Melanocyte of skin (primary cell): ENCODE measurements around the gene C3orf52. TPM values are rescaled to one million over a fixed set of nuclear protein-coding genes. Genes with fewer than 3 reads are reported as not detected.

Source experiments
- small RNA-seq, 2 donors: library from RNA; depleted of rRNA; stranded (forward); fragments of <200 nt; gene quantifications; one replicate each; pipeline ENCODE3, GENCODE V24; 2012
- total RNA-seq, 2 donors: library from RNA; depleted of rRNA; stranded (reverse); fragments of >200 nt; gene quantifications; 2 replicates each; pipeline ENCODE4 v1.2.3, GENCODE V29; 2012

Gene C3orf52, protein sequence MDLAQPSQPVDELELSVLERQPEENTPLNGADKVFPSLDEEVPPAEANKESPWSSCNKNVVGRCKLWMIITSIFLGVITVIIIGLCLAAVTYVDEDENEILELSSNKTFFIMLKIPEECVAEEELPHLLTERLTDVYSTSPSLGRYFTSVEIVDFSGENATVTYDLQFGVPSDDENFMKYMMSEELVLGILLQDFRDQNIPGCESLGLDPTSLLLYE
- total RNA-seq = 10 to 100 TPM; 12.4 to 18.0 TPM

DNA sequence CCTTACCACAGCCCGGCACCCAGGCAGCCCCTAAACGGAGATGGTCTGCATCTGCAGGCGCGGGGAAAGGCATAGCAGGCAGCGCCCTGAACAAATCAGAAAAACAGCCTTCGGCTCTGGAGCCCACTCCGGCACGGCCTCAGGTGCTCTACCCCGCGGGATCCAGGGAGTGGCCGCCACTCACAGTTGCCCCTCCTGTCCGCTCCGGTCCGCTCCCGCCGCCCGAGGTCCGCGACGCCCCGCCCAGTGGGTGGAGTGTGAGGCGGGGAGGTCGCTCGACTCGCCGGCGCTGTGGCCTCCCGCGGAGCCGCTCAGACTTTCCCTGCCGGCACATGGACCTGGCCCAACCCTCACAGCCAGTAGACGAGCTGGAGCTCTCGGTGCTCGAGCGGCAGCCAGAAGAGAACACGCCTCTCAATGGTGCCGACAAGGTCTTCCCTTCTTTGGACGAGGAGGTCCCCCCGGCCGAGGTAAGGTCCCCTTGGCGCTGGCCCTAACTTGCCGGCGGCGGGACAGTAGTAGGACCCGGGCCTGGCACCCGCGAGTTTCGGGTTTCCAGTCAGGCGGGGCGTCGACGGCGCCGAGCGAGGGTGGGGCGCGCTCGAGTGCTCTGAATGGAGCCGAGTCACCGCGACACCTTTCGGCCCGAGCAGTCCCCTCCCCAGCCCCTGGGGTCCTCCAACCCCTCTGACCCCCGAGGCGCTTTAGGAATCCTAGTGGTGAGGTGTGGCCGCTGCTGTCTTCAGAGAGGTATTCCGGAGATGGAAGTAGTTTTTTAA, at the start of gene C3orf52:
Gene C3orf52 (plus strand): TSS at position 314 of the 779 bp plus-strand sequence. CDS start 19 bp downstream, at position 333.

DNA sequence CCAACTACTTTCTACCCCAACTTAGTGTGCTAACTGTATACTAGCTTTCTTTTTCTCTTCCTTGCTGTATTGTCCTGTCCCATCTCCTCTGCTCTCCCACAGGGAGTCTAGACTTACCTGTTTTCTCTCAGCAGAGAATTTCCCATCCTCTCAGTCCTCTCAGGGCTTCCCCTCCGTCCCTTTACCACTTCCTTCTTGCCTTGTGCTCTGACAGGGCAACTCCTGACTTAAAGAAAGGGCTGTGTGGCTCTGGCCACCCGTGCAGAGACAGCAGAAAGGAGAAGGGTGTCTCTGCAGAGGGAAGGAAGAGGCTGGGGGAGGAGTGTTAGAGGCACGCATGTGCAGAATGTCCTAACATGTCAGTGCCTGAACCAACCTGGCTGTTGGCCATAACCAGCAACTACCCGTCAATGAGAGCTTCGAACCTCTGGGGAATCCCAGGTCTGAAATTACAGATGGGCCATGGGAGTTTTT, 46.8 kb downstream of the C3orf52 start, which contains the start of gene GCSAM:
Gene GCSAM (minus strand): TSS at position 274 of the 474 bp plus-strand sequence. CDS start 128 bp downstream, at position 146.

Small RNAs within 50 kb of the gene (small RNA-seq; reads per million reads assigned to genes)
- gene MIR567 = 0 reads per million in 2 donors

Other genes with a start within 250 kb of the C3orf52 start
- 100 to 1,000 TPM in 1 of 2 donors, 10 to 100 TPM in 1; 73.6 to 116 TPM for gene PHLDB2, start 227.1 kb upstream of the C3orf52 start, total RNA-seq
- 10 to 100 TPM; 50.0 to 68.1 TPM for gene ABHD10, start 107.4 kb upstream of the C3orf52 start, total RNA-seq
- 1 to 10 TPM in 1 of 2 donors, not detected in 1; 1.4 TPM for gene TAGLN3, start 87.5 kb upstream of the C3orf52 start, total RNA-seq
- gene TMPRSS7, start 51.7 kb upstream of the C3orf52 start, total RNA-seq = not detected
- not detected for gene GCSAM, start 46.9 kb downstream of the C3orf52 start, total RNA-seq
- gene SLC9C1, start 207.8 kb downstream of the C3orf52 start, total RNA-seq = under 1 TPM in 1 of 2 donors, not detected in 1; 0.34 TPM
- 10 to 100 TPM in 1 of 2 donors, 1 to 10 TPM in 1; 7.2 to 17.0 TPM for gene CD200, start 246.8 kb downstream of the C3orf52 start, total RNA-seq